GM18517 (cell line): ENCODE data around the gene UIMC1.
"Not testable (repeated sequence)": the region's sequence is repeated elsewhere in the genome, so short reads cannot be mapped to it uniquely, and the experiment has no call there.

Experiments used
- ATAC-seq: cut with Tn5 transposase; IDR thresholded peaks from one replicate; pipeline ENCODE4 v1.9.1; 2021; ENCODE audit warnings: mild to moderate bottlenecking, moderate library complexity; ENCODE audit not compliant: unreplicated experiment

The UIMC1 gene

GRCh38 chr5:177006265-177006972 lies at the start of gene UIMC1:
Gene UIMC1, minus strand, starts transcription at chr5:177006779. Its CDS starts 24,164 bp downstream, at chr5:176982615.
- peak; percentile 65 for ATAC-seq

GRCh38 chr5:177049285-177049684 lies 42.7 kb upstream of the UIMC1 start:
- ATAC-seq = no peak

GRCh38 chr5:177048531-177048930 lies 42.0 kb upstream of the UIMC1 start:
- ATAC-seq = not testable (repeated sequence)

- ATAC-seq = no peak
Measured at GRCh38 chr5:177045631-177046030, 39.1 kb upstream of the UIMC1 start.

GRCh38 chr5:177044641-177045040 lies 38.1 kb upstream of the UIMC1 start:
- ATAC-seq = no peak

GRCh38 chr5:177043958-177044357 lies 37.4 kb upstream of the UIMC1 start:
- ATAC-seq = no peak

GRCh38 chr5:177043114-177043513 lies 36.5 kb upstream of the UIMC1 start:
- no peak for ATAC-seq

- no peak for ATAC-seq
Measured at GRCh38 chr5:177041936-177042335, 35.4 kb upstream of the UIMC1 start.

- no peak for ATAC-seq
Measured at GRCh38 chr5:177040814-177041420, 34.3 kb upstream of the UIMC1 start.

GRCh38 chr5:177036921-177037320 lies 30.3 kb upstream of the UIMC1 start:
- no peak for ATAC-seq

- ATAC-seq = no peak
Measured at GRCh38 chr5:177036443-177036842, 29.9 kb upstream of the UIMC1 start.

- no peak for ATAC-seq
Measured at GRCh38 chr5:177035976-177036375, 29.4 kb upstream of the UIMC1 start.

GRCh38 chr5:177029498-177029897 lies 22.9 kb upstream of the UIMC1 start:
- ATAC-seq = no peak

- no peak for ATAC-seq
Measured at GRCh38 chr5:177027665-177028064, 21.1 kb upstream of the UIMC1 start.

- ATAC-seq = no peak
Measured at GRCh38 chr5:177025101-177025601, 18.6 kb upstream of the UIMC1 start.

- no peak for ATAC-seq
Measured at GRCh38 chr5:177024559-177024958, 18.0 kb upstream of the UIMC1 start.

- no peak for ATAC-seq
Measured at GRCh38 chr5:177023303-177023664, 16.7 kb upstream of the UIMC1 start.

- peak; percentile 70 for ATAC-seq
Measured at GRCh38 chr5:177022386-177023302, 16.1 kb upstream of the UIMC1 start, which contains the start of gene ZNF346. Gene ZNF346, plus strand, starts transcription at chr5:177022696. Its CDS starts 43 bp downstream, at chr5:177022739.

GRCh38 chr5:177020033-177020432 lies 13.5 kb upstream of the UIMC1 start:
- no peak for ATAC-seq

GRCh38 chr5:177018341-177018740 lies 11.8 kb upstream of the UIMC1 start:
- no peak for ATAC-seq

GRCh38 chr5:177015156-177015555 lies 8.6 kb upstream of the UIMC1 start:
- ATAC-seq = no peak
